K562 (cell line): ENCODE measurements around the gene HMGA1. TPM values are rescaled to one million over a fixed set of nuclear protein-coding genes. Genes with fewer than 3 reads are reported as not detected.

Experiments
- ARID4B ChIP-seq: sonication (generic); formaldehyde crosslinking; IDR thresholded peaks from 2 replicates; pipeline ENCODE4 v1.8.0; 2022; ENCODE audit warnings: mild to moderate bottlenecking, missing genetic modification reagents
- DIDO1 ChIP-seq: fragments of 450-650 bp; IDR thresholded peaks from 2 replicates; pipeline ENCODE4 v1.6.1; 2016; ENCODE audit warnings: low read depth, missing biosample characterization, missing genetic modification characterization
- FOXJ3 ChIP-seq: sonication (generic); formaldehyde crosslinking; IDR thresholded peaks from 2 replicates; pipeline ENCODE4 v1.4.0; 2020; ENCODE audit warnings: mild to moderate bottlenecking, missing genetic modification reagents
- JUN ChIP-seq, 2 experiments: sonication (generic) in 1 of 2; formaldehyde crosslinking in 1 of 2; IDR thresholded peaks; 2 replicates each; pipeline versions ENCODE4 v1.6.1 to v1.8.0; 2012 to 2022; ENCODE audit warnings: borderline replicate concordance in 2 of 2, mild to moderate bottlenecking in 2 of 2, improper control_type of control experiment in 1 of 2, low read depth in 1 of 2, low read length in 1 of 2, missing genetic modification reagents in 1 of 2
- PCBP1 ChIP-seq: fragments of 200-400 bp; formaldehyde crosslinking; IDR thresholded peaks from 2 replicates; pipeline ENCODE4 v1.6.1; 2018; ENCODE audit warnings: mild to moderate bottlenecking, low read depth, low read length; ENCODE audit not compliant: poor library complexity, severe bottlenecking
- SREBF1 ChIP-seq: fragments of 150-350 bp; IDR thresholded peaks from 2 replicates; pipeline ENCODE4 v1.6.1; 2014; ENCODE audit warnings: antibody characterized with exemption, low read depth, low read length, borderline replicate concordance
- TCF3 ChIP-seq: sonication (generic); formaldehyde crosslinking; IDR thresholded peaks from 2 replicates; pipeline ENCODE4 v1.4.0; 2020; ENCODE audit warnings: mild to moderate bottlenecking, missing genetic modification reagents
- TFAP4 ChIP-seq: sonication (generic); formaldehyde crosslinking; IDR thresholded peaks from 2 replicates; pipeline ENCODE4 v1.8.0; 2022; ENCODE audit warnings: missing genetic modification reagents, mild to moderate bottlenecking, moderate library complexity, borderline replicate concordance
- ZBTB11 ChIP-seq, 3 experiments: fragments of 200-800 bp in 1 of 3; fragments of 250-450 bp in 1 of 3; fragments of 450-650 bp in 1 of 3; sonication (Bioruptor Pico) in 1 of 3; sonication (Bioruptor generic) in 1 of 3; formaldehyde crosslinking in 1 of 3; IDR thresholded peaks; 2 replicates each; pipeline versions ENCODE4 v1.6.1 to v1.8.0; 2016 to 2022; ENCODE audit warnings: mild to moderate bottlenecking in 2 of 3, missing genetic modification characterization in 2 of 3, missing compliant biosample characterization in 1 of 3, moderate library complexity in 1 of 3
- ZC3H11A ChIP-seq: IDR thresholded peaks from 2 replicates; pipeline ENCODE4 v1.6.1; 2012; ENCODE audit warnings: low read depth, low read length, improper control_type of control experiment
- ZNF165 ChIP-seq: fragments of 250-450 bp; sonication (Bioruptor Pico); IDR thresholded peaks from 2 replicates; pipeline ENCODE4 v1.4.0; 2020; ENCODE audit warnings: borderline replicate concordance
- polyA plus RNA-seq, 8 experiments: library from polyadenylated mRNA; depleted of rRNA in 4 of 8; stranded (reverse) in 5 of 8; unstranded in 3 of 8; fragments of >200 nt; fragmentation: Nextera tagmentation in 2 of 8; fragmentation: Illumina TruSeq in 1 of 8; extraction: Ambion mirVana in 2 of 8; extraction: Trizol in 1 of 8; gene quantifications; 2 replicates each; pipeline versions ENCODE4 v1.2.1 to v1.2.3, GENCODE V29; 2011 to 2014; ENCODE audit warnings: inconsistent platforms in 1 of 8, missing spikeins in 1 of 8
- total RNA-seq, 7 experiments: library from RNA; depleted of rRNA in 6 of 7; stranded (reverse); fragments of >200 nt in 6 of 7; fragmentation: Illumina TruSeq in 2 of 7; extraction: Trizol in 2 of 7; gene quantifications; 2 replicates each; pipeline versions ENCODE4 v1.2.1 to v1.2.3, GENCODE V29; 2011 to 2021; ENCODE audit warnings: low replicate concordance in 1 of 7

HMGA1 gene
- total and polyA plus RNA-seq, 9 of the 15 experiments (the other 6 are each of a cell fraction or from before 2014, with no cell fraction given): 27.8 to 1,947 (median 594) TPM

GRCh38 chr6:34284563-34285447 lies 48.1 kb downstream of the HMGA1 start (continued):
- TF ChIP-seq DIDO1 (no peak), ZBTB11 (CRISPR knock-in tag; IDR thresholded peaks at IDR 0.05) (peak in 1 of 3 experiments; percentile 23; a peak in 1 of 6 replicates), TCF3 (CRISPR knock-in tag) (peak; percentile 85), JUN (IDR thresholded peaks at IDR 0.05; ENCODE audit: borderline replicate concordance, low read depth, low read length) (no peak), JUN (CRISPR knock-in tag; IDR thresholded peaks at IDR 0.05; ENCODE audit: borderline replicate concordance) (peak; percentile 24; the same call in 1 of the 2 replicates), ARID4B (peak; percentile 32; the same call in 1 of the 2 replicates), SREBF1 (no peak), ZC3H11A (no peak), FOXJ3 (no peak), ZNF165 (CRISPR knock-in tag) (no peak), TFAP4 (CRISPR knock-in tag) (peak; percentile 70), PCBP1 (no peak)
